Measurements from ENCODE around the gene NANP. TPM values are rescaled to one million over a fixed set of nuclear protein-coding genes. Genes with fewer than 3 reads are reported as not detected.
"Not testable (repeated sequence)": the region's sequence is repeated elsewhere in the genome, so short reads cannot be mapped to it uniquely, and the experiment has no call there.

NANP gene
- total and polyA plus RNA-seq, 2 of the 13 experiments (the other 11 are each of a cell fraction or from before 2014, with no cell fraction given), result 8.9 to 21.5 TPM

DNA sequence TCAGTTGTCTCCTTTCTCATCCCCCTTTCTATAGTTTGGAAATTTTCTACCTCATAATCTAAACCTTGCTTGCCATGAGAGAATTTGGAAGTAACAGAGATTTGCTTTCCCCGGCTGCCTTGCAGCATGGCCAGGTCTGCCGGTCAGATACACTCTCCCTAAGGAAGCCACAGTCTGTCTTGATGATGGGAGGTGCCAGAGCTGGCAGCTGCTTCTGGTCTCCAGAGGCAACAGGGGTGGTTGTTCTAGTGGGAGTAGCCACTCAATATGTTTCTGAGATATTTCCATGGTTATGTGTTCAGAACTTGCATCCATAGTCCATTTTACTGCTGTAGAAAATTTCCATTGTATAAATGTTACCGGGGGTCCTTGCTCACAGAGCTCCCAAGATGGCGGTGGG lies 33.0 kb downstream of the NANP start:
- POLR2A ChIA-PET; CTCF ChIA-PET (ENCODE audit: low intra/inter-chr PET ratio, low total read pairs); BruUV-seq (replicated peaks); DNase-seq (ENCODE audit: low spot score); intact Hi-C loops (cut with micrococcal nuclease; ENCODE audit: unreplicated experiment); H3K9ac ChIP-seq (ENCODE audit: insufficient read depth, low read depth, low read length); H3K9me3 ChIP-seq (ENCODE audit: low read length); in situ Hi-C loops (cut with HindIII; ENCODE audit: extremely low pct_ligation_motif_present, low pct_unique_long_range_greater_than_20kb); H3K4me2 ChIP-seq (ENCODE audit: low read depth, low read length); H4K20me1 ChIP-seq (ENCODE audit: insufficient read depth, low read length); H2AFZ ChIP-seq (ENCODE audit: low read length); H3K79me2 ChIP-seq (ENCODE audit: insufficient read depth, low read length); H3K4me3 ChIP-seq (replicated peaks in 1 of 3; ENCODE audit: insufficient read depth in 1 of 3, low read depth in 2 of 3, low read length in 3 of 3); H3K27me3 ChIP-seq (ENCODE audit: control insufficient read depth in 1 of 2, insufficient read depth in 2 of 2, low read length in 2 of 2); FAIRE-seq; H3K36me3 ChIP-seq (replicated peaks in 1 of 2; ENCODE audit: control insufficient read depth in 1 of 2, insufficient read depth in 2 of 2, low read length in 2 of 2); H3K27ac ChIP-seq (ENCODE audit: extremely low read length, insufficient read depth, low read length); ATAC-seq: not testable (repeated sequence)
- H3K4me1 ChIP-seq (ENCODE audit: insufficient read depth, low read length), result peaks cover 14% of the 10 kb centered on the region; the same call in 1 of the 2 replicates
- 89% methylated on average over 4 of the region's 4 CpGs for WGBS (ENCODE audit: low lambda C conversion rate)

DNA sequence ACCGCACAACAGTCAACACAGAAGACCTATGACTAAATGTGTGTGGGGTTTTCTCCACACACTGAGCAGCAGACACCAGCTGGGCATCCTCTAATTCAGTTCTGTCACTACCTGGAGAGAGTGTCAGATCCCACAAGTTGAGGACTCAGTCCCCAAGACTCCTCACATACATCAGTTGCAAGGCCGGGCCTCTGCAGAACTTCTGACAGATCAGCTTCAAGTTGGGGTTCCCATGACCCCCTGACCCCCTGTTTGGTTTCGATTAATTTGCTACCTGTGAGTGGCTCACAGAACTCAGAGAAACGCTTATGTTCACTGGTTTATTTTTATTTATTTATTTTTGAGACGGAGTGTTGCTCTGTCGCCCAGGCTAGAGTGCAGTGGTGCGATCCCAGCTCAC lies 35.3 kb downstream of the NANP start:
- no peak overlapping the region for H3K4me3 ChIP-seq (replicated peaks in 1 of 3; ENCODE audit: insufficient read depth in 1 of 3, low read depth in 2 of 3, low read length in 3 of 3)
- FAIRE-seq (no peak), ATAC-seq (no peak), DNase-seq (ENCODE audit: low spot score) (no peak)
- H3K4me1 ChIP-seq (ENCODE audit: insufficient read depth, low read length), result peaks cover 25% of the 10 kb centered on the region
- no peaks in the 10 kb centered on the region for H4K20me1 ChIP-seq (ENCODE audit: insufficient read depth, low read length)
- no peak overlapping the region for H2AFZ ChIP-seq (ENCODE audit: low read length)
- peaks cover 12% of the 10 kb centered on the region for H3K79me2 ChIP-seq (ENCODE audit: insufficient read depth, low read length)
- 68% methylated on average over 7 of the region's 7 CpGs for WGBS (ENCODE audit: low lambda C conversion rate)
- TF ChIP-seq, protein P1, sequence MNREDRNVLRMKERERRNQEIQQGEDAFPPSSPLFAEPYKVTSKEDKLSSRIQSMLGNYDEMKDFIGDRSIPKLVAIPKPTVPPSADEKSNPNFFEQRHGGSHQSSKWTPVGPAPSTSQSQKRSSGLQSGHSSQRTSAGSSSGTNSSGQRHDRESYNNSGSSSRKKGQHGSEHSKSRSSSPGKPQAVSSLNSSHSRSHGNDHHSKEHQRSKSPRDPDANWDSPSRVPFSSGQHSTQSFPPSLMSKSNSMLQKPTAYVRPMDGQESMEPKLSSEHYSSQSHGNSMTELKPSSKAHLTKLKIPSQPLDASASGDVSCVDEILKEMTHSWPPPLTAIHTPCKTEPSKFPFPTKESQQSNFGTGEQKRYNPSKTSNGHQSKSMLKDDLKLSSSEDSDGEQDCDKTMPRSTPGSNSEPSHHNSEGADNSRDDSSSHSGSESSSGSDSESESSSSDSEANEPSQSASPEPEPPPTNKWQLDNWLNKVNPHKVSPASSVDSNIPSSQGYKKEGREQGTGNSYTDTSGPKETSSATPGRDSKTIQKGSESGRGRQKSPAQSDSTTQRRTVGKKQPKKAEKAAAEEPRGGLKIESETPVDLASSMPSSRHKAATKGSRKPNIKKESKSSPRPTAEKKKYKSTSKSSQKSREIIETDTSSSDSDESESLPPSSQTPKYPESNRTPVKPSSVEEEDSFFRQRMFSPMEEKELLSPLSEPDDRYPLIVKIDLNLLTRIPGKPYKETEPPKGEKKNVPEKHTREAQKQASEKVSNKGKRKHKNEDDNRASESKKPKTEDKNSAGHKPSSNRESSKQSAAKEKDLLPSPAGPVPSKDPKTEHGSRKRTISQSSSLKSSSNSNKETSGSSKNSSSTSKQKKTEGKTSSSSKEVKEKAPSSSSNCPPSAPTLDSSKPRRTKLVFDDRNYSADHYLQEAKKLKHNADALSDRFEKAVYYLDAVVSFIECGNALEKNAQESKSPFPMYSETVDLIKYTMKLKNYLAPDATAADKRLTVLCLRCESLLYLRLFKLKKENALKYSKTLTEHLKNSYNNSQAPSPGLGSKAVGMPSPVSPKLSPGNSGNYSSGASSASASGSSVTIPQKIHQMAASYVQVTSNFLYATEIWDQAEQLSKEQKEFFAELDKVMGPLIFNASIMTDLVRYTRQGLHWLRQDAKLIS (CRISPR knock-in tag; IDR thresholded peaks at IDR 0.05), result no peak
- no peak for TF ChIP-seq JDP2 (CRISPR knock-in tag; IDR thresholded peaks at IDR 0.05; ENCODE audit: borderline replicate concordance)
- H3K27me3 ChIP-seq (ENCODE audit: control insufficient read depth in 1 of 2, insufficient read depth in 2 of 2, low read length in 2 of 2), result peaks cover 0 to 3% of the 10 kb centered on the region in 2 experiments; a peak in 1 of 5 replicates
- CTCF ChIA-PET (ENCODE audit: low intra/inter-chr PET ratio, low total read pairs), result no interaction called here
- BruUV-seq (replicated peaks), result no TSS peak
- POLR2A ChIA-PET, result no interaction called here
- in situ Hi-C loops (cut with HindIII; ENCODE audit: extremely low pct_ligation_motif_present, low pct_unique_long_range_greater_than_20kb) (loop anchor here (5.0 to 10.0 kb wide), 2 partner anchors 34 to 76 kb away; partner anchors contain the start of gene NANP), intact Hi-C loops (cut with micrococcal nuclease; ENCODE audit: unreplicated experiment) (no loop called here)
- H3K9ac ChIP-seq (ENCODE audit: insufficient read depth, low read depth, low read length), result no peak overlapping the region
- H3K36me3 ChIP-seq (replicated peaks in 1 of 2; ENCODE audit: control insufficient read depth in 1 of 2, insufficient read depth in 2 of 2, low read length in 2 of 2), result no peaks in the 10 kb centered on the region
- H3K27ac ChIP-seq (ENCODE audit: extremely low read length, insufficient read depth, low read length), result no peak overlapping the region
- no peaks in the 10 kb centered on the region for H3K9me3 ChIP-seq (ENCODE audit: low read length)
- no peak overlapping the region for H3K4me2 ChIP-seq (ENCODE audit: low read depth, low read length)

All from HepG2 (cell line).